NCI-H748 (cell line): ENCODE results near the gene RASAL2.
A peak's percentile ranks its signal among the peaks of the same experiment; 100 is the strongest.

Experiments
- DNase-seq: peaks from one replicate; lab custom pipeline; 2025; ENCODE audit not compliant: unreplicated experiment; lab: John Stamatoyannopoulos, UW

Gene RASAL2

DNA sequence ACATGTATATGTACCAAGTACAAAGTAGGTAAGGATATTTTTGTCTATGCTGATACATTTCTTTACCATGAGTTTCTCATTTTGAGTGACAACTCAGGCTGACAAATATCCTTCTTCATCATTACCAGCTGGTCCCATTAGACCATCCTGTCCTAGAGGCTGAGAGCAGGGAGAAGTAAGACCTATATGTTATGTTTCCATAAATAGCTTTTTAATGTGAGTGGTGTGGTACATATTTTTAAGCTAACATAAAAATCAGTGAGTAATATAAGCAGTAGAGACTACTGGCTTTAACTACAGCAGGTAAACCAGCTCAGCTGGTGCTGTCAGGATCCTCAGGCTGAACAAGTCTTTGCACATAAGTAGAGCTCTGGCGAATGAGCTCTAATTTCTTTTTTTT lies 340.5 kb downstream of the RASAL2 start:
- DNase-seq: no peak

DNA sequence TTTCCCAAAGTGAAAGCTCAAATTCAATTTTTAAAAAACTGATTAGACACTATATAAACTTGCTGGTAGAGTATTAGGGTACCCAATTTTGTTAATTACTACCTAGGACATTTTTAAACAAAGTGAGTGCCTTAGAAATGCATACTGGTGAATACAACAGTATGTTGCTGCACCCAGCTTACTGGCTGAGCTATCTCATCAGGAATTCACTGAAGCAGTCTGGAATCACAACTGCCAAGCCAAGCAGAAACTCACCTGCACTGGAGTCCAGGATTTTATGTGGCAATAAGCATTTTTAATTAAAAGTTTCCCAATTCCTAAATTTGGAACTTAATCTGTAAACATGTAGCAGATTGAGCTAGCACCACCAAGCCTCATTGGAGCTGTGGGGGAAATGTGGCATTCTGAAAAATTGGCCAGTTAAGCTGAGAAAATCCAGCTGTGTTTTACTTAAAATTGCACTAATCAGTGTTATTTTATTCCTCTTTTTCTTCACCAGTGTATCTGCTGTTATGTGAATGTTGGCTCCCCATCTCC lies 341.1 kb downstream of the RASAL2 start:
- no peak for DNase-seq

DNA sequence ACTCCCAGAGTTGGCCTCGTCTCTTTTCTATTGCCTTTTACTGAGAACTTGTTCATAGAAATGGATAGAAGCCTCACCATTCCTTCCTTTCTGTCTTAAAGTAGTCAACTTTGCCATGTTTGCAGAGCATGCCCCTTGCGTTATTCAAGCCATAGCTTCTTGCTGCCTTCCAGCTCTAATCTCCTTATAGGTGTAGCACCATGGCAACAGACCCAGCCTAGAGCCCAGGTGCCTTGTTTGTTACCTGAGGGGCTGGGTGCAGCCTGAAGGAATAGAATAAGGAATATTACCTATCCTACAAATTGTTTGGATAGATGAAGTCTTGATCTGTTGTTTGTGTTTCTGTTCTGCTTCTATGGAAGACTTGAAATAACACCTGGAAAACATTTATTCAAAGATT lies 343.0 kb downstream of the RASAL2 start:
- DNase-seq: no peak

DNA sequence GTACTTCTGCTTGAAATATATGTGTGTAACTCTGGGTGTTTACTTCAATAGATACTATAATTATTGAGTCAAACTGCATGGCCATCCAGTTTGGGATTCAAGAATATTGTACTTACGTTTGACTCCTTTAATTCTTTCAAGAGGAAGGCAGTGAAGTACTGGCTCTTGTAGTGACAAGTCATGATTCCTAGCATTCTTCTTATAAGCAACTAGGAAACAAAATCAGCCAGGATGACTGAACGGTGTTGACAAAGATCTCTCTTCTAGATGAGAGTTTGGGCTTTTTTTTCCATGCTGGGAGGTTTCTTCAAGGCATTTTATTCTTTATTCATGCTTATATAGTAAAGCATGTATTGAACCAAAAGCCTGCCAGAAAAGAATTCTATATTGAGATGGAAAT lies 344.5 kb downstream of the RASAL2 start:
- DNase-seq: no peak

DNA sequence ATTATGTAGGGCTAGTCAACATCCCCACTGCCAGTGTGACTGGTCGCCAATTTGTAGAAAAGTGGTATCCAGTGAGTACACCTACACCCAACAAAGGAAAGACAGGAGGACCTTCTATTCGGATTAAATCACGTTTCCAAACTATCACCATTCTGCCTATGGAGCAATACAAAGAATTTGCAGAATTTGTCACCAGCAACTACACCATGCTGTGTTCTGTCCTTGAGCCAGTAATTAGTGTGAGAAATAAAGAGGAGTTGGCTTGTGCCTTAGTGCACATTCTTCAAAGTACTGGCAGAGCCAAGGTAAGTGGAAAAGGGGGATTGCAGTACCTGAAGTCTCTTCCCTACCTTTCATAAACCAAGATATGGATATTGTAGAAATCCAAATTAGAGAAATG lies 349.0 kb downstream of the RASAL2 start:
- DNase-seq: no peak

DNA sequence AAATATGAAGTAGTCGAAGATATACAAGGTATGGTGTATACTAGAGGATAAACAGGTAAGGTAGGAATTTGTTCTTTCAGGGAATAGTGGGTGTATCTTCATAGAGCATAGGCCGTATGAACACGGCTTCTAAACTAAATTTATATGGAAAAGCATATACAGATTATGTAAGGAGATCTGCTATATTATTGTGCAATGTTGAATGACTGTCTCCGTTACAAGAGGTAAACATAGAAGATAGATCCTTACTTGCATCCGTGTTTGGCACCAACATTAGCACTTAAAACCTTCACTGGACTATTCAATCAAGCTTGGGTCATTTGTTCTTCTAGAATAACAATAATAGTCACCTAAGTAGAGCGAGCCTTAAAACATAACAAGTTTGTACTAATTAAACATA lies 357.0 kb downstream of the RASAL2 start:
- DNase-seq: no peak

DNA sequence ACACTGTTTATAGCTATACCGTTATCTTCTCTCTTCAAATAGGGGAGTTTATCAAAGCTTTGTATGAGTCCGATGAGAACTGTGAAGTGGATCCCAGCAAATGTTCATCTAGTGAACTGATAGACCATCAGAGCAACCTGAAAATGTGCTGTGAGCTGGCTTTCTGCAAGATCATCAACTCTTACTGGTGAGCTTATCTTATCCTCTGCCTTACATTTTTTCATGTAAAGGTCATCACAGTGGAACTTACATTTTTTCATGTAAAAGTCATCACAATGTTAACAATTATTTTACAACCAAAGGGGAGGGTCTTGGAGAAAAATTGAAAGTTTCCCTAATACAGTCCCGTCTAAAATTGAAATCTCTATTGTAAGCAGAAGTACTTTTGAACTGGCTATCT lies 357.6 kb downstream of the RASAL2 start:
- no peak for DNase-seq

DNA sequence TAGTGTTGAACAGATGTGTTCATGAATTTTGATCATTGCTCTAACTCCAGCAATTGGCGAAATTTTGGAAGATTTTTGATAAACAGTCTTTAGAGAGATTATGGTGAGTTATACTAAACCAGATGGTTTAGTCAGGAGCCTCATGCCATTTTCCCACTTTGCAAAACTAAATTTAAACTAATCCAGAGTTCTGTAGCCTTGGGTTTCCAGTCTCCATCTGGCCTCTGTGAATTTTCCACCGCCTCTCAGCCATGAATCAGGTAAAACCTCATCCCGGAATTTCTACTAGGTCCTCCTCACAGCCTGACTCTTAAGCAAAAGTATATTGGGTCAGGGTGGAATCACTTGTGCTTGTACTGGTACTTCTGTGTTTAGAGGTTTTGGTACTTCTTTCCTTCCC lies 358.1 kb downstream of the RASAL2 start:
- no peak for DNase-seq

DNA sequence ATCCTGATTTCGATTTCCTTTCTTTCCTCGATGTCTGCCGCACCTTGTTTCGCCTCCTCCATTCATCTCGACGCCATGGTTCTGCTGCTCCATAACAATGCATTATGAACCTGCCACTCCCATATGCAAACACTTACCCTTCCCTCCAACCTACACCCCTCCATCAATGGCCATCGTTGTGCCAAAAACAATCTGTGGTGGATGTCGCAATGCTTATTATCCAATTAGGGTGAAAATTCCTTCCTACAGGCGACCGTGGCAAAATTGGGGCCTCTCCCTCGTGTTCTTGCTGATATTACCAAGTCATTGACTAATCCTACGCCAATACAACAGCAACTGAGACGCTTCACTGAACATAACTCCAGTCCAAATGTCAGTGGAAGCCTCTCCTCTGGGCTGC lies 362.6 kb downstream of the RASAL2 start:
- peak; percentile 72 for DNase-seq

DNA sequence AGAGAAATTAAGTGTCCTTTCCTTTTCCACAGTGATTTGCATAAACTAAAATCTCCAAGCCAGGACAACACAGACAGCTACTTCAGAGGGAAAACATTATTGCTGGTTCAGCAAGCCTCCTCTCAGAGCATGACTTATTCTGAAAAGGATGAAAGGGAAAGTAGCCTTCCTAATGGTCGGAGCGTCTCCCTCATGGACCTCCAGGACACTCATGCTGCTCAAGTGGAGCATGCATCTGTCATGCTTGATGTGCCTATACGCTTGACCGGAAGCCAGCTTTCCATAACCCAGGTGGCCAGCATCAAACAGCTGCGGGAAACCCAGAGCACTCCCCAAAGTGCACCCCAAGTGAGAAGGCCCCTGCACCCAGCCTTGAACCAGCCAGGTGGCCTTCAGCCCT lies 363.7 kb downstream of the RASAL2 start:
- DNase-seq: no peak

DNA sequence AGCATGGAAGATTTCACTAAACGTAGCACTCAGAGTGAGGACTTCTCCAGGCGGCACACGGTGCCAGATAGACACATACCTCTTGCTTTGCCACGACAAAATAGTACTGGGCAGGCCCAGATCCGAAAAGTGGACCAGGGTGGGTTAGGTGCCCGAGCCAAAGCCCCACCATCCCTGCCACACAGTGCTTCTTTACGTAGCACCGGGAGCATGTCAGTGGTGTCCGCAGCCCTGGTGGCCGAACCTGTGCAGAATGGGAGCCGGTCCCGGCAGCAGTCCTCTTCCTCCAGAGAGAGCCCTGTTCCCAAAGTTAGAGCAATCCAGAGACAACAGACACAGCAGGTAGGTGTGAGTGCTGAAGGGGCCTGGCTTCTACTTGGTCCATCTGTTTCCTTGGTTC lies 364.3 kb downstream of the RASAL2 start:
- no peak for DNase-seq

DNA sequence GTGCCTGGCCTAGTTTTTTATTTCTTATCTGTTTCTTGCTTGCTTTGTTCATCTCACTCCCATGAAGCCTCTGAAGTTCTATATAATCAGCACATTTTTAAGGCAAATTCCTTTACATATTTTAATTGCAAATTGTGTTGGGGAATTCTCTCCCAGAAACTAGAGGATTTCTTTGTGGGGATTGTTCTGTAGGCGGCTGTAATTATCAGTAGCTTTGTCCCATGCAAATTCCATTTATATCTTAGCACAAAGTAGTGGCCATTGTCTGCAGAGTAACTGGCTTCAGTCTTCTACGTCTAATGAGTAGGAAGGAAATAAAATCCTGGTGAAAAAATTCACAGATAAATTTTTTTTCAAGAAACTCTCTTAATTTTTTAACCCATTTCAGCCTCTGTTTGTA lies 367.2 kb downstream of the RASAL2 start:
- no peak for DNase-seq

DNA sequence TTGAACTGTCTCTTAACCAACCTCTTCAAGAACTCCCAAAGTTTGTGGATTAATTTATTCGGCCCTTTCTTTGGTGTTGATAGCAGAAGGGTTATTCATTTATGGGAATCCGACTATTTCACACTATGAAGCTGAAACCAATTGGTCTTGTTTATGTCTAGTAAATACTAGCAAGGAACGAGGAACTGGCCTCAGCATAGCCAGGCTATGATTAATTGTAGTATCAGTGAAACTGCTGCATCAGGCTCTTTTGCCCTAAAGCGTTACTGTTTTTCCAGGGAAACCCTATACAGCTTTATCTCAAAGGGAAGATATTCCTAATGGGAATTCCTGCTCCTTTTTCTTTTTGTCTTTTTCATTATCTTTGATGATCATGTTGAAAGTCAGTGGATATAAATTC lies 367.8 kb downstream of the RASAL2 start:
- DNase-seq: no peak

DNA sequence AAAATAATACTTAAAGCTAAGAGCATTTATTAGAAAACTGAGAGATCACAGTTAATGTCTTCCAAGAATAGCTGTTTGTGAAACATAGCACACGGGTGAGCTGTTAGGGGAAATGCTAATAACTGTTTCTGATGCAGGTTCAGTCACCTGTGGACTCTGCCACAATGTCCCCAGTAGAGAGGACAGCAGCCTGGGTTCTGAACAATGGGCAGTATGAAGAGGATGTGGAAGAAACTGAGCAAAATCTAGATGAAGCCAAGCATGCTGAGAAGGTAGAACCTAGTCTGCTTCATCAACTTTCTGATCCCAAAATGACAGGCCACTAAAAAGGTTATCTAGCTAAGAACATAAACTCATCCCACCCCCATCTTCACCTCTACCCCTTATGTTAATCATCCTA lies 370.2 kb downstream of the RASAL2 start:
- no peak for DNase-seq

DNA sequence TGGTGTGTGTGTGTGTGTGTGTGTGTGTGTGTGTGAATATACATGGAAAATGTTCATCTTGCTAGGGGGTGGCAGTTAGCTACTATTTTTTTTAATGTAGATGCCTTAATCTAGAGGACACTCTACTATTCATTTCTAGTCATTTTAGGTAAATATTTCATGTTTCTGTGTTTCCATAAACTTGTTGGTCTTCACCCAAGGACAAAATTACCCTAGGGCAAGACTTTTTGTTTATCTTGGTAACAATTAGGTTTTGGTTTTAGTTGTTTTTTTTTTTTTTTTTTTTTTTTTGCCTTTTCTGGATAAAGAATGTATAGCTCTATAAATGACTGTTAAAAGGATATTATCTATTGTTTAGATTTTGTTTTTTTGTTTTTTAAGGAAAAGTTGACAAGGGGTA lies 370.7 kb downstream of the RASAL2 start:
- no peak for DNase-seq

DNA sequence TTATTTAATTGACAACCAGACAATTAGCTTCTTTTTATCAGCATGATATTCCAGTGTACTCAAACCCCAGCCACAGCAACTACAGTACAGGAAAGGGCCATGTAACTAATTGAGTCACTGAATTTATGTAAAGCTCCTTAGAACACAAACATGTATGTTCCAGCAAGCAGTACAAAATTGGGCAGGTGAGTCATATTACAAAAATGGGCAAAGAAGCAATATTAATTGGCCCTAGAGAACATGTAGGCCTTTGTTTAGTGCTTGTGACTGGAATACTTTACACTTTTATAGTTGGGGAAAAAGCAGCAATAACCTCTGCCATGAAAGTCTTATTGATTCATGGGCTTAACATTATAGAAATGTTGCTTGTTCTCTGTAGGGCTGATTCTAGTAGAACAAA lies 371.1 kb downstream of the RASAL2 start:
- DNase-seq: no peak

DNA sequence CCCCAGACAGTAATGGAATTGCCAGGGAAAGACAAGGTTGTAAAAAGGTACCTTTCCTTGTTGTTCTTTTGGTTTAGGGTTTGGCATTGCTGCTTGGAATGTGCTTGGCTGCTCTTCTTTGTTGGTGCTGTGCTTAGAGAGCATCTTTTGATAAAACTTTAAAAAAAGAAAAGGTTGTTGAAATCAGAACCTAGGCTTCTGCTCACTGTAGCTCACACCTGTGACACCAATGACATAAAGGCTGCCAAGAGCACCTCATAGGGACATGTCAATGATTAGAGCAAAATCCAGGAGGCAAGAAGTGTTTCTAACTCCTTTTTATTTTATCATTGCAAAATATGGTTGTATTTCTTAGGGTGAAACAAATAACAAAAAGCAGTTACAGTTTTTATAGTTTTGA lies 373.9 kb downstream of the RASAL2 start:
- DNase-seq: no peak

DNA sequence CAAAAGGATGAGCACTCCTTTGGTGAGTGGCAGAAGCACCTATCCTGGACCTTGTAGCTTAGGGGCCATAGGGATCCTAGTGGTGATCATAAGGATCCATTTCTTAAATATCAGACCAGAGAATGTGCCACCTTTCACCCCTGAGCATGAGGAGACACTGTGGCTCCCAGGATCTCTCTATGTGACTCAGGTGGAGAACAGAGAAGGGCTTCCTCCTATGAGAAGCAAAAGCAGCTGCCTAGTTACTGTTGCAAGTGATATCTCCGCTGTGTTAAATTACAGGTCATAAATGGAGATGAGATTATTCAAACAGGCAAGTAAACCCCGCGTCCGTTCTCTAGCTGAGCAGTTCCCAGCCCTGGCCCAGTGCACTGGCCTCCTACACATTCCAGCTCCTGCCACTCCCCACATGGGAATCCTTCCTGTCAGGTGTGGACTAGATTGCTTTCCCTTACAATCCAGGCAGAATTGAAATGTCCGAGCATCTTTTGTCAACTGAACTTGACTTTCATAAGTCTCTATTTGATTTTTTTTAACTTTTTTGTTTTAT lies 376.6 kb downstream of the RASAL2 start:
- DNase-seq: peak; percentile 22

DNA sequence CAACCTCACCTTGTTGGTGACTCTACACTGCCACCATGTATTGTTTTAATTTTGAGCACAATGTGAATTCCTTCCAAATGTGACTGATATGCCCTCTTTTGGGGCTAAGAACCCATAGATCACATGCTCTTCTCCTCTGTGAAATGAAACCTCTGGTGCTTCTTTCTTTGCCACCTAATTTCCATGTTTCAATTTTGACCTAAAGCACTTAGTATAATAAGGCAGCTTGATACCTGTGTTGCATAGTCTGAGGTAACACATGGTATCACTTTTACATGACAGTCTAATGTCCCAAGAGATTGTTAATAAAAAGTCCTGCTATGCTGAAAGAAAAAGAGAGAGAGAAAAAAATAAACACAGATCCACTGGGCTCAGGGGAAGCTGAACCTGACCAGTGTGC lies 378.6 kb downstream of the RASAL2 start:
- DNase-seq: no peak

DNA sequence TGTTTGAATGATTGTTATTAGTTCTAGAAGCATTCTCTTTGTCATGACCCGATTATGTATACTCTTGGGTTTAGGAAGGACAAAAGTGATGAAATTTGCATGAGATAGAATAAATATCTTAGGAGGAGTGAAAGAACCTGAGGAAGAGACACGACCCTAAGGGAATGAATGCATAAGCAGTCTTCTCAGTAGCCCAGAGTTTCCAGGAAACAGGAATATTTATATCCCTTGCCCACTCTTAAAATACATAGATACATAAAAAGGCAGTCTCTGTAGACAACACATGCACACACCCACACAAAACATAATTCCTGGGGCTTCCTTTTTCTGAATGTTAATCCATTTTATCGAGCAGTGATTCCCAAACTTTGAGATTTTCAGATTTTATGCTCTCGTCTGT lies 383.5 kb downstream of the RASAL2 start:
- DNase-seq: no peak

DNA sequence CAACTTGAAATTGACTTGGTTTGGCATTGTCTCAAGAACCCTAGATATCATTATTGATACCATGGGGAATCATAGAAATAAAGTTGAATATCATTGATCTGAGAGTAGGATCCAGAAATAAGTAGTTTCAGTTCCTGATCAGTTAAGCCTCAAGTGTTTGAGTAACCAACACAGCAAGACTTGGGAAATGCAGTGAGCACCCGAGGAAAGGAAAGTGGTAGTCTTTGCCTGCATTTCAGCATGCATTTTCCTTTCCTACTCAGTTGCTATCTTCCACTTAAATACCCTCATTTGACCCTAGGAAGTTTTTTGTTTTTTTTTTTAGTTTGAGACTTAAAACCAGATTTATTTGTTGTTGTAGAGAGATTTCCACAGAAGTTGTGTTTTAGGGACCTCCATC lies 383.9 kb downstream of the RASAL2 start:
- DNase-seq: no peak

DNA sequence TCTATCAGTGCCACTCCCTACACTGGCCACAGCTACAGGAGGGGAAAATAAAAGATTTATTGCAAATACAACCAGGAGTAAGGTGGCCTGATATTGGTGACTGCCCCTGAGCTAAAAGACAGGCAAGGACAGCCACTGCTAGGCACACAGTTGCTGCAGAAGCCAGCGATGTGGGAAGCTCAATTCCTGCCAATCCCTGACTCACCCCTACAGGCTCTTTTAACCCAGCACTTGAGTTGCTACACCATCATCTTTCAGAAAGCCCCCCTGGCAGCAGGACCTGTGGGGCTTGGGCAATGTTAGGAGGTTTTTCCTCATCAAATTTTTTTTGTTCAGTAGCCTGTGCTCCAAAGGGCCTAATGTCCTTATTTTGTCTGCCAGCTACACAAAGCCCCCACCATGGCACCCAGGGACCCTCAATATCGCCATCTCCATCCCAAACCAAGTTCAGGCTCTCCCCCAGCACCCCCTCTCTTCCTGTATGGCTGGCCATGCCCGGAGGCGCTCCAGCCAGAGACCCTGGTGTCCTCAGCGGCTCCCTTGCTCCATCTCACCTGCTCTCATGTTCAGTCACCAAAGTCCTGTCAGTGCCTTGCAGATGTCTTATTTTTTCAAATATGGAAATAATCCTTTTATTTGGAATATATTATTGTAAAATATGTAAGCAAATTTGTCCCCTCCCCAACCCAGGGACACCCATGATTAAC lies 389.5 kb downstream of the RASAL2 start:
- no peak for DNase-seq

DNA sequence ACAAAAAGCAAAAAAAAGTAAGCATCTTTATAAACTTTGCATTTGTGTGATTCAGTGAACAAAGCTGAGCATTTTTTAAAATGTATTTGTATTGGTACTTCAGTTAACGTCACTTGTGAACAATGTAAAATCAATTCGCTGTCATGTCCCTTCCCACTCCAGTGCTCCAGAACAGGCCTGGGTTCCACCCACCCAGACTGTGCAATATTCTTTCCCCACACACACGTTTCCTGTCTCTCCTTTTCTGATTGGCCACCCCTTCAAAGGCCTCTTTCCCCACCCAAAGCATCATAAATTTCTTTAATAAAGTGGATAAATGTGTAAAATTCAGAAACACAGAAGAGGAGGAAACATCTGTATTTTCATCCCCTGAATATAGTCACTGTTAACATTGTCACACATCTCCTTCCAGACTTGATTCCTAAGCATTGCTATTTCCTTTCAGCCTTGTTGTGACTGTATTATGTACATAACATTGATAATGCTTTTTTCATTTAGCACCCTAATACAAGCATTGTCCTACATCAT lies 390.9 kb downstream of the RASAL2 start:
- DNase-seq: no peak
